HL-60 (cell line): ENCODE data around the gene S100A5.

Experiments used
- CTCF ChIP-seq: IDR thresholded peaks from one replicate; pipeline ENCODE4 v1.5.1; 2011; ENCODE audit warnings: low read length, control low read depth, inconsistent platforms; ENCODE audit not compliant: insufficient read depth
- GABPA ChIP-seq: IDR thresholded peaks from 2 replicates; pipeline ENCODE4 v1.6.1; 2012; ENCODE audit warnings: low read depth
- POLR2AphosphoS5 ChIP-seq: IDR thresholded peaks from 2 replicates; pipeline ENCODE4 v1.6.1; 2012; ENCODE audit warnings: low read depth
- REST ChIP-seq: IDR thresholded peaks from 2 replicates; pipeline ENCODE4 v1.6.1; 2012; ENCODE audit warnings: low read depth; ENCODE audit not compliant: insufficient replicate concordance
- SPI1 ChIP-seq: IDR thresholded peaks from 2 replicates; pipeline ENCODE4 v1.6.1; 2012; ENCODE audit warnings: low read depth, mild to moderate bottlenecking, borderline replicate concordance

- no peak for TF ChIP-seq CTCF
- no peak for TF ChIP-seq GABPA
- no peak; the same call in 1 of the 2 replicates for TF ChIP-seq POLR2AphosphoS5
- TF ChIP-seq REST = no peak
- TF ChIP-seq SPI1 = no peak
Measured at GRCh38 chr1:153544453-153545066, 3.8 kb upstream of the S100A5 start.
